ENCODE results near the gene ALPK3. TPM values are rescaled to one million over a fixed set of nuclear protein-coding genes. Genes with fewer than 3 reads are reported as not detected.

ALPK3 gene
- total RNA-seq, 2 donors from 2014 or later = 57.8 to 94.1 TPM

GRCh38 chr15:84909029-84909428, 91.9 kb downstream of the ALPK3 start:
- Histone ChIP-seq H3K4me1 (ENCODE audit: control insufficient read depth, insufficient read depth, low read length) (no peaks in the 10 kb centered on the region), H3K27ac (ENCODE audit: low read depth, low read length) (no peak overlapping the region), H3K9me3 (ENCODE audit: control insufficient read depth, low read length) (no peaks in the 10 kb centered on the region), H3K27me3 (ENCODE audit: control insufficient read depth, insufficient read depth, low read length, poor library complexity, severe bottlenecking) (no peaks in the 10 kb centered on the region), H3K9ac (ENCODE audit: extremely low read depth, low read length, poor library complexity, severe bottlenecking) (no peak overlapping the region), H3K36me3 (ENCODE audit: control insufficient read depth, insufficient read depth, low read length) (no peaks in the 10 kb centered on the region), H3K4me3 (ENCODE audit: low read length) (no peak overlapping the region)
- H3K4me1 Mint-ChIP-seq = no peaks in the 10 kb centered on the region
- H3K27ac Mint-ChIP-seq = no peak overlapping the region
- WGBS, 2 experiments (ENCODE audit: insufficient coverage in 1 of 2, insufficient read length in 1 of 2) = 57 to 93% methylated on average over 1 to 3 of the region's 3 CpGs
- H3K36me3 Mint-ChIP-seq (ENCODE audit: low read depth) = no peaks in the 10 kb centered on the region
- no peaks in the 10 kb centered on the region for H3K27me3 Mint-ChIP-seq (ENCODE audit: insufficient read depth)
- DNase-seq = no peak
- H3K9me3 Mint-ChIP-seq = no peaks in the 10 kb centered on the region
- no peak for TF ChIP-seq CTCF (conservative IDR thresholded peaks at IDR 0.05)
- H3K4me3 Mint-ChIP-seq = no peak overlapping the region

- 94 to 100% methylated on average over 2 to 4 of the region's 4 CpGs for WGBS, 2 experiments (ENCODE audit: insufficient coverage in 1 of 2, insufficient read length in 1 of 2)
- H3K27ac Mint-ChIP-seq = no peak overlapping the region
- no peak overlapping the region for H3K4me3 ChIP-seq (ENCODE audit: low read length)
Observed at GRCh38 chr15:84909782-84910181, 92.6 kb downstream of the ALPK3 start.

GRCh38 chr15:84910928-84911623, 93.9 kb downstream of the ALPK3 start:
- Mint-ChIP-seq H3K4me3 (no peak overlapping the region), H3K9me3 (no peaks in the 10 kb centered on the region), H3K27ac (no peak overlapping the region), H3K27me3 (ENCODE audit: insufficient read depth) (peaks cover 3% of the 10 kb centered on the region), H3K36me3 (ENCODE audit: low read depth) (no peaks in the 10 kb centered on the region), H3K4me1 (peaks cover 2% of the 10 kb centered on the region)
- no peak for DNase-seq
- H3K27me3 ChIP-seq (ENCODE audit: control insufficient read depth, insufficient read depth, low read length, poor library complexity, severe bottlenecking) = no peaks in the 10 kb centered on the region
- H3K4me3 ChIP-seq (ENCODE audit: low read length) = no peak overlapping the region
- no peak overlapping the region for H3K27ac ChIP-seq (ENCODE audit: low read depth, low read length)
- H3K9me3 ChIP-seq (ENCODE audit: control insufficient read depth, low read length) = no peaks in the 10 kb centered on the region
- WGBS, 2 experiments (ENCODE audit: insufficient coverage in 1 of 2, insufficient read length in 1 of 2) = 95 to 100% methylated on average over 10 to 17 of the region's 17 CpGs
- H3K36me3 ChIP-seq (ENCODE audit: control insufficient read depth, insufficient read depth, low read length) = no peaks in the 10 kb centered on the region
- no peak for TF ChIP-seq CTCF (conservative IDR thresholded peaks at IDR 0.05)
- no peaks in the 10 kb centered on the region for H3K4me1 ChIP-seq (ENCODE audit: control insufficient read depth, insufficient read depth, low read length)
- H3K9ac ChIP-seq (ENCODE audit: extremely low read depth, low read length, poor library complexity, severe bottlenecking) = no peak overlapping the region

More at GRCh38 chr15:84909782-84910181, 92.6 kb downstream of the ALPK3 start:
- no peaks in the 10 kb centered on the region for H3K36me3 Mint-ChIP-seq (ENCODE audit: low read depth)
- no peaks in the 10 kb centered on the region for H3K4me1 ChIP-seq (ENCODE audit: control insufficient read depth, insufficient read depth, low read length)
- H3K27me3 ChIP-seq (ENCODE audit: control insufficient read depth, insufficient read depth, low read length, poor library complexity, severe bottlenecking) = no peaks in the 10 kb centered on the region
- H3K9me3 Mint-ChIP-seq = no peaks in the 10 kb centered on the region
- H3K9ac ChIP-seq (ENCODE audit: extremely low read depth, low read length, poor library complexity, severe bottlenecking) = no peak overlapping the region
- H3K4me3 Mint-ChIP-seq = no peak overlapping the region
- DNase-seq = no peak
- TF ChIP-seq CTCF (conservative IDR thresholded peaks at IDR 0.05) = no peak
- no peaks in the 10 kb centered on the region for H3K27me3 Mint-ChIP-seq (ENCODE audit: insufficient read depth)
- H3K9me3 ChIP-seq (ENCODE audit: control insufficient read depth, low read length) = no peaks in the 10 kb centered on the region
- no peak overlapping the region for H3K27ac ChIP-seq (ENCODE audit: low read depth, low read length)
- H3K4me1 Mint-ChIP-seq = peaks cover 1% of the 10 kb centered on the region
- H3K36me3 ChIP-seq (ENCODE audit: control insufficient read depth, insufficient read depth, low read length) = no peaks in the 10 kb centered on the region

Data from endodermal cell (in vitro differentiated cells).